KOPT-K1 (cell line): Measurements from ENCODE around the gene OAF.

Experiments used
- H3K27ac ChIP-seq: fragments of 200-600 bp; sonication (generic); 2 replicates; pipeline ENCODE4 v1.5.1; 2016; ENCODE audit warnings: antibody characterized with exemption, mild to moderate bottlenecking, low read depth, low read length; ENCODE audit not compliant: poor library complexity, severe bottlenecking
- H3K36me3 ChIP-seq: fragments of 200-600 bp; sonication (generic); 2 replicates; pipeline ENCODE4 v1.5.1; 2017; ENCODE audit warnings: antibody characterized with exemption, mild to moderate bottlenecking, low read length, moderate library complexity; ENCODE audit not compliant: insufficient read depth
- H3K9me3 ChIP-seq: fragments of 200-600 bp; sonication (generic); 2 replicates; pipeline ENCODE4 v1.5.1; 2017; ENCODE audit warnings: antibody characterized with exemption, low read length, mild to moderate bottlenecking; ENCODE audit not compliant: insufficient read depth, poor library complexity, severe bottlenecking

Gene OAF

DNA sequence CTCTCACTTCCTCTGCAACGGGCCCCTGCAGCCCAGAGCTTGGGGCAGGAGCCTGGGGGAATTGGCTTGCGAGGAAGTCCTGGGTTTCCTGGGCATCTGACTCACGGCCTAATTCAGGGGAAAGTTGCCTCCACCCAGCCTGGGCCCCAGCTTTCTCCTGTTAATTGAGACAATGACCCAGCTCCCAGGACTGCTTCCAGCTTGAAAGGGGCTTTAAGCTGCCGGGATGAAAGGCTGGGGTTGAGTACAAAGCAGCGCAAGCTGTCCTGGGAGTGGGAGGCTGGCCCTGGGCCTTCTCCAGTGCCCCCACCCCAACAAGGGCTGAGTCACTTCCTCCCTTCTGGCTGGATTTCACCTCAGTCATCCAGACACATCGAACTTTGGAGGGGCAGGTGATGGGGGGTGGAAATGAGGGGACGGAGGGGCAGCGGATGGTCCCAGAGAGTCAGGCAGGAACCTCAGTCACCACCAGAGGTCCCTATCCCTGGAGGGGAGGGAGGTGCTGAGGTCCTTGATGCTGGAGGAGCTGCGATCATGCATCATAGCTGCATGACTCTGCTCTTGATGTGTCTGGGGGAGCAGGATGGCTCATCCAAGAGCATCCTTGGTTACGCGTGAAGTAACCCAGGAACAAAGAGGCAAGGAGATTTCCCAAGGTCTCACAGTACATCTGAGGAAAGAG is 30.1 kb upstream of the OAF start:
- no peak overlapping the region for H3K27ac ChIP-seq
- H3K36me3 ChIP-seq = no peaks in the 10 kb centered on the region
- no peaks in the 10 kb centered on the region for H3K9me3 ChIP-seq

DNA sequence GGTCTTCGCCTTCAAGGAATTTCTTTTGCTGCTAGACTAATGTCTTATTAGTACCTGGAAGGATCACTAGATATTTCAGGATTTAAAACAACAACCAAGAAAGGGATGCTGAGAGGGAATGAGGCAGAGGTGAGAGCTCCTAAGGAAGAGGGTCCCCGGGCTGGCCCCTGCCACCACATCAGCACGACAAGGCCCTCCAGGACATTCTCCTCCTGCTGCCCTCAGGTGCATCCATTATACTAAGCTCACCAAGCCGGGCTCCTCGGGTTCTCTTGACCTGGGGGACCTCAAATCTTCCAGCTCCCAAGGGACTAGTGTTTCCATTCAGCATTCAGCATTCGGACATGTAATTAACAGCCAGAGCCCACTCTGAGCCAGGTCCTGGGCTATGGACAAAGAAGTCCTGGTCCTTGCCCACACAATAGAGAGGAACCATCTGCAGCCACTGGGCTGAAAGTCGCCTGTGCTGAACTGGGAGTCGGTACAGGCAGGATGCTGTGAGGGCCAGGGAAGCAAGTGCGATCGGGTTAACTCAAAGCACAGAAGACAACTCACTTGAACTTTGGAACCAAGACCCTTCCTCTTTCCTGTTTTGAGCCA is 29.4 kb upstream of the OAF start:
- no peaks in the 10 kb centered on the region for H3K36me3 ChIP-seq
- H3K9me3 ChIP-seq = no peaks in the 10 kb centered on the region
- no peak overlapping the region for H3K27ac ChIP-seq

DNA sequence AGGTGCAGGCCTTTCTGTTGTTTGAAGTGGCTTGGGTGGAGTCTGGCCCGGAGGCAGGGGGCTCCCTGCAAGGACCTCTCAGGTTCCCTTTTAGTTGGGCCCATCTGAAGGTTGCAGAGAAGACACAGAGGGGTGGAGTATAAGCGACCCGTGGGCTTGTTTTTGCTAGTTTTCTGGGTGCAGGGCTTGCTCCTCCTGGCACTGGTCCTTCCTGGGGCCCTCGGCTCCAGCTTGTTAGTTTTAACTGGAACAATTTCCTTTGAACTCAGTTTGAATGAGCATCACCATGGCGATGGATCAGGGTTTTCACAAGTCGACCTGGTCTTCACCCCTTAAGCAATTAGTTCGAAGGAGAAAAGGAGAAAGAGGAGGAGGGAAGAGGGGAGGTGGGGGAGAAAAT is 28.5 kb upstream of the OAF start:
- Histone ChIP-seq H3K9me3 (no peaks in the 10 kb centered on the region), H3K36me3 (no peaks in the 10 kb centered on the region), H3K27ac (no peak overlapping the region)

DNA sequence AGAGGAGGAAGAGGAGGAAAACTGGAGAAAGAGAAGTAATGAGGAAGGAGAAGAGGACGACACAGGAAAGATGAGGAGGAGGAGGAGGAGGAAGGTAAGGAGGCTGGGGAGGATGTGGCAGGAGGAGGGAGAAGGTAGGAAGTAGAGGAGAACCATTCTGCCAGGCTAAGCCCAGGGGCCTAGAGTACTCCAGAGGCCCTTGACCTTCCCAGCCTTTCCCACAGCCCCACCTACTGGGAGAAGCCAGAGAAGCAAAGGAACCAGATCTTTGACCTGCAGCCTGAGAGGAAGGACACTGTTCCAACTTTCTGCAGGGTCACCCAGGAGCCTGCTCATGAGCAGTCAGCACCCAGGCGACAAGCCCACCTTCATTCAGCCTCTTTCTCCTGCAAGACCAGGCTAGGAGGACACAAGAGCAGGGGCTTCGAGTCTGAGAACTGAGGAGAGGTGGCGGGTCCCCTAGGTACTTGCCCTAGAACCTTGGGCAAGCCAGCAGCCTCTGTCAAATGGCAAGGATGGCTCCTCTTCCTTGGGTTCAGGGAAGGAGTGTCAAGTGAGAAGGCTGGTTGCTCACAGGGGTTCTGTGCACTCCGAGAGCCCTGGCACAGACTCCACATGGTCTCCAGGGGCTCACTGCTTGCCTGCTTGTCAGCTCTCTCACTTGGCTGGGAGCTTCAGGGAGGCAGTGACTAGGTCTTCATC is 27.9 kb upstream of the OAF start:
- Histone ChIP-seq H3K9me3 (no peaks in the 10 kb centered on the region), H3K36me3 (no peaks in the 10 kb centered on the region), H3K27ac (no peak overlapping the region)

GRCh38 chr11:120183701-120184141 is 27.1 kb upstream of the OAF start:
- no peaks in the 10 kb centered on the region for H3K36me3 ChIP-seq
- no peak overlapping the region for H3K27ac ChIP-seq

GRCh38 chr11:120184371-120184945 is 26.4 kb upstream of the OAF start:
- Histone ChIP-seq H3K9me3 (no peaks in the 10 kb centered on the region), H3K27ac (no peak overlapping the region), H3K36me3 (no peaks in the 10 kb centered on the region)

More at GRCh38 chr11:120183701-120184141, 27.1 kb upstream of the OAF start:
- no peaks in the 10 kb centered on the region for H3K9me3 ChIP-seq

- Histone ChIP-seq H3K27ac (no peak overlapping the region), H3K36me3 (no peaks in the 10 kb centered on the region)
Measured at GRCh38 chr11:120184946-120185705, 25.7 kb upstream of the OAF start.

DNA sequence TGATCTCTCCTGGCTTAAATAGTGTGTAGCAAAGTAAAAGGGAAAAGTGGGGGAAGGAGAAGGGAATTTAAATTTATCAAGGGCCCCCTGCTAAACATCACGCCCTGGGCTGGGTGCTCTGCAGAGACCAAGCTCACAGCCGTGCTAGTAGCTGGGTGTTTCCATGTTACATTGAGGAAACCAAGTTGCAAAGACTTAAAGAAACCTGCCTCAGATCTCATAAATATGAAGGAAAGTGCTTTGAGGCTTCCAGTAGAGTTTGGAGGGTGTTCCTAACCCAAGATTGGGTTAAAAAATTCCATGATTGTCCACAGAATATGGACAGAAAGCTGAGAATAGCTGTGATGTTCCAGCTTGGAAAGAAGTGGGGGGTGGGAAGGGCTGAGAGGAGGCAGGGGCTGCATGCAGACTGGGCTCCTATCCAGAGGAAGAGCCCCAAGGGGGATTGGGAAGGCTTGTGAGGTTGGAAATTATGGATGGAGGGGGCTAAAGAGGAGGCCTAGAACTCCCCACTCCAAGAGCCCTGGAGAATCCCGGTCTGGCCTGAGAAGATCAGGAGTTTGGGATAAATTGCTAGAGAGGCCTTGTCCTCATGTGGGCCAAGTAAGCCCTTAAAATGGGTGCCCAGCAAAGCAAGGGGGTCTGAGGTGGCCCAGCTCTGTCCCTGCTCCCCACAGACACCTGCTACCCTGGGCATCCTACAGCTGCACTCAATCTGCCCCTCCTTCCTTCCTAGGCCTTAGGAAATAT is 25.0 kb upstream of the OAF start:
- Histone ChIP-seq H3K9me3 (no peaks in the 10 kb centered on the region), H3K27ac (no peak overlapping the region), H3K36me3 (no peaks in the 10 kb centered on the region)

More at GRCh38 chr11:120184946-120185705, 25.7 kb upstream of the OAF start:
- H3K9me3 ChIP-seq = no peaks in the 10 kb centered on the region

DNA sequence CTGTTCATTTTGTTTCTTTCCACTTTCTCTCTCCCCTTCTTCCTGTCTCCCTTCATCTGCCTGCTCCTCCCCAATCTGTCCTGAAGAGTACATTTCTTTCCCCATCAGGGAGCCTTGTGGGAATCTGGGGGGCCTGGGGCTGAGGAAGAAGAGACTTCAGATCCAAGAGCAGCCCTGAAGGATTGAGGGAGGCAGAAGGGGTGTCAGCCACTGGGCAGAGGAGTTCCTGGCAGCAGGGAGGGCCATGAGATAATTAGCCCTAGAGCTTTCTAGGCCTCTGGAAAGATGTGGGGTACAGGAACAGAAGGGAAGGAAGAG is 24.4 kb upstream of the OAF start:
- no peaks in the 10 kb centered on the region for H3K9me3 ChIP-seq
- H3K27ac ChIP-seq = no peak overlapping the region
- no peaks in the 10 kb centered on the region for H3K36me3 ChIP-seq

- Histone ChIP-seq H3K9me3 (no peaks in the 10 kb centered on the region), H3K36me3 (no peaks in the 10 kb centered on the region), H3K27ac (no peak overlapping the region)
Measured at GRCh38 chr11:120186774-120187591, 23.8 kb upstream of the OAF start.

- no peak overlapping the region for H3K27ac ChIP-seq
- no peaks in the 10 kb centered on the region for H3K9me3 ChIP-seq
- no peaks in the 10 kb centered on the region for H3K36me3 ChIP-seq
Measured at GRCh38 chr11:120188371-120188770, 22.5 kb upstream of the OAF start.

DNA sequence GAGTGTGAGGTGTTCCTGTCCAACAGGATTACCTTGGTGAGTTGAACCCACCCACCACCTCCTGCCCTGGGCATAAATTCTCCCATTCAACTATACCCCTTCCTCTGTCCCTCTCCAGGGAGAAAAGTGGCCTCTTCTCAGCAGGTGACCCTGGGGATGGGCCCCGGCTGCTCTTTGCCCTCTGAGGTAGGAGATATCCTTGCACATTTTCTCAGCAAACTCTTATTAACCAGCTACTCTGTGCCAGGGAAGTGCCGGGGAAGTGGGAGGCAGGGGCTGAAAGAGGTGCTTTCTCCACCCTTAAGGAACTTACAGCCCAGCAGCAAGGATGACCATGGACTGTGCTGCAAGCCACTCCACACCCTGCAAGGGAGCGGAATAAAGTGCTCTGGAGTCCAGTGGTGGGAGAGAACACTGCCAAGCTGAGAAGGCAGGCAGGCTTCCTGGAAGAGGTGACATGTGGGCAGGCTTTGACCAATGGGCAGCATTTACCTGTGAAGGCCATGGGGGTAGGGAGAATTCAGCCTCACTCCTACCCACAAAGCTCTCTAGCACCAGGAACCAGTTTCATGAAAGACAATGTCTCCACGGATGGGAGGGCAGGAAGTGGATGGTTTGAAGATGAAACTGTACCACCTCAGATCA is 21.9 kb upstream of the OAF start:
- Histone ChIP-seq H3K9me3 (no peaks in the 10 kb centered on the region), H3K36me3 (no peaks in the 10 kb centered on the region), H3K27ac (no peak overlapping the region)

GRCh38 chr11:120191058-120191457 is 19.8 kb upstream of the OAF start:
- no peaks in the 10 kb centered on the region for H3K9me3 ChIP-seq
- no peak overlapping the region for H3K27ac ChIP-seq
- H3K36me3 ChIP-seq = no peaks in the 10 kb centered on the region
